GM19239 (cell line): ENCODE results near the gene SBF2.
"Not testable (repeated sequence)": the region's sequence is repeated elsewhere in the genome, so short reads cannot be mapped to it uniquely, and the experiment has no call there.

Experiments
- DNase-seq: peaks from one replicate; pipeline ENCODE4 v3.0.0; 2011; ENCODE audit warnings: low spot score; ENCODE audit not compliant: insufficient read length
- FAIRE-seq: peaks from 2 replicates; lab custom pipeline; 2011; peaks lifted over from hg19 to GRCh38; lab: Jason Lieb, UNC

SBF2 gene

DNA sequence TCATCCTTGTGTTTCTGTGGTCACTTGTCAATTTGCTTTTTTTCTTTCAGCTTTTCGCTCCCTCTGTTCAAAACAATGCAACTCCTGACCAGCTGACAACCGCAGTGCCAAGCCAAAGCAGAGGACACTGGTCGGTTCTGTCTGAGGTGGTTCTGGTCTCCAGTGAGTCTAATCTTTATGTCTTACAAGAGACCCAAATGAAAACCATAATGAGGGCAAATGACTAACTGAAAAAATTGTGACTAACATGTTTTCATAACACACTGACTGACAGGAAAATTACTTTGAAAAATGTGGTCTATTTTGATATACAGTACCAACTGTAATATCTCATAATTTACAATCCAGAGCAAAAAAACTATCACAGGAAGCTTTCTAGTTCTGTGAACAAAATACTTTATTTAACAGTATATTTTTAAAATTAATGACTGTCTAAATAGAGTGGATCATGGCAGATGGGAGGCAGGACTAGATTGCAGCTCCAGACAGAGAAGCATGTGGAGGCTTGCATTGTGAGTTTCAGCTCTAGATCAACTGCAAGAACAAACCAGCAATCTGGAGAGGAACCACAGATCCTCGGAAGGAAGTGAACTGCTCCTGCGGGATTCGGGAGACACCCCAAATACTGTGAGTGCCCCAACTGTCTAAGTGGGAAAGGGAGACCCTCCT, 311.8 kb downstream of the SBF2 start:
- DNase-seq: no peak
- FAIRE-seq: no peak

DNA sequence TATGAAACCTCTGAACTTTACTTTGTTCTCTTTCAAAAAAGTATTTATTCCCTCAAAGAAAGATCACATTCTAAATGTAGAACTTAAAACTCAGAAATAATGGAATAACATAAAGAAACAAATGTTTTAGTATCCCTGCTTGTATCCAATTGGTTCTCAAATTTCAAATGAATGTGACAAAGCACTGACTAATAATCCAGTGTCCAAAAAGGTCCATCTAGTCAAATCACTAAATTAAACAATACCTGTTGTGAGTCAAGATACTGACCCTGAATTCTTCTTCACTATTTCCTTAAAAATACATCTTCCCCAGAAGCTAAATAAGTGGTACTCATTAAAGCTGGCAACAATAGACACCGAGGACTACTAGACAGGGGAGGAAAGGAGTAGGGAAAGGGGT, 313.1 kb downstream of the SBF2 start:
- DNase-seq (no peak), FAIRE-seq (no peak)

GRCh38 chr11:9977554-9977953, 316.5 kb downstream of the SBF2 start:
- FAIRE-seq: no peak
- no peak for DNase-seq

GRCh38 chr11:9974375-9974774, 319.6 kb downstream of the SBF2 start:
- DNase-seq (no peak), FAIRE-seq (no peak)

DNA sequence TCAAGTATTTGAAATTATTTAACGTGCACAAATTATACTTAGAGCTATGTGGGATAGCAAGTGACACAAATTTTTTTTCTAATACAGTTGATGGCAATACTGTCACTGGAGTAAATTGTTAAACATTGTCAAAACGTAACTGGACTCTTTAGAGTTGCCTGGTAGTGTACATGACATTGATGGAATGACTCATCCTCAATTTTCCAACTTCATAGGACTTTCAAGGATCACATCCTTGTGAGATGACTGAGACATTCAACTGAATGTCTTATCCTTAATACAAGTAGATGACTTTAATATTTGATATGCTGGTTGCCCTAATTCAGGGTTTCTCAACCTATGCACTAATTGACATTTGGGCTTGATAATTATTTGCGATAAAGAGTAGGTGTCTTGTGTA, 320.1 kb downstream of the SBF2 start:
- DNase-seq: no peak
- no peak for FAIRE-seq

- peak; percentile 20 for DNase-seq
Measured at GRCh38 chr11:9972989-9973388, 321.0 kb downstream of the SBF2 start.

GRCh38 chr11:9971894-9972293, 322.1 kb downstream of the SBF2 start:
- no peak for FAIRE-seq
- no peak for DNase-seq

More at GRCh38 chr11:9972989-9973388, 321.0 kb downstream of the SBF2 start:
- peak; percentile 49 for FAIRE-seq

DNA sequence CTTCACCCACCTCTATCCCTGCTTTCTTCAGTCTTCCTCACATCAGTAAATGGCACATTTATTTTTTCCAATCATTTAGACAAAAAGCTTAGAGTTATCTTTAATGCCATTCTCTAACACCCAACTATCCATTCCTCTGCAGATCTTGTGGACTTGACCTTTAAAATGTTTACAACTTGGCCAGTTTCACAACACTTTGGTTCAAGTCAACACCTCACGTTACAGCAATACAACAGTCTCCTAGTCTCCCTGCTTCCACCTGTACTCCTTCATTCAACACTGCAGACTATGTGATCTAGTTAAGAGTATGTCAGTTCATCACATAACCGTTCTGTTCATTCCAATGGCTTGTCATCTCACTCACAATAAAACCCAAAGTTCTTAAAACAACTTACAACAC, 325.0 kb downstream of the SBF2 start:
- FAIRE-seq: no peak
- DNase-seq: no peak

GRCh38 chr11:9962722-9963121, 331.3 kb downstream of the SBF2 start:
- peak; percentile 90 for FAIRE-seq

GRCh38 chr11:9957072-9957471, 336.9 kb downstream of the SBF2 start:
- no peak for FAIRE-seq

More at GRCh38 chr11:9962722-9963121, 331.3 kb downstream of the SBF2 start:
- DNase-seq: no peak

GRCh38 chr11:9956483-9956882, 337.5 kb downstream of the SBF2 start:
- FAIRE-seq: no peak
- no peak for DNase-seq

More at GRCh38 chr11:9957072-9957471, 336.9 kb downstream of the SBF2 start:
- no peak for DNase-seq

GRCh38 chr11:9955391-9955790, 338.6 kb downstream of the SBF2 start:
- DNase-seq (no peak), FAIRE-seq (no peak)

- FAIRE-seq (no peak), DNase-seq (no peak)
Measured at GRCh38 chr11:9953994-9954626, 339.9 kb downstream of the SBF2 start.

GRCh38 chr11:9952511-9953196, 341.4 kb downstream of the SBF2 start:
- no peak for FAIRE-seq
- no peak for DNase-seq

- no peak for FAIRE-seq
- DNase-seq: no peak
Measured at GRCh38 chr11:9951807-9952206, 342.2 kb downstream of the SBF2 start.

DNA sequence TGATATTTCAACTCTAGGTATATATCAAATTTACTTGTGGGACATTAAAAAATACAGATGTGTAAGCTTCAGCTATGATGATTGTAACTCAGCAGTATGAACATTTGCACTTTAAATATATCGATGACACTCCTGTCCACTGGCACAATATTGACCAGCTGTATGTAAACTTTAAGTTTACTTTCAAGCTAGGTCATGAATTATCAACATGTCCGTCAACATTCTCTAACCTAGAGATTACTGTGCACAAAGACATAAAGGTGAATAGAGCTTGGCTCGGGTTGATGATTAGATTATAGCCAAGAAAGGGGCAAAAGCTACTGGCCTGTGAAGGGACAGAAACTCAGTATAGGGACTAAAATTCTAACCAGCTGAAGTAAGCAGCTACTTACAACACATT, 343.6 kb downstream of the SBF2 start:
- no peak for DNase-seq
- no peak for FAIRE-seq

DNA sequence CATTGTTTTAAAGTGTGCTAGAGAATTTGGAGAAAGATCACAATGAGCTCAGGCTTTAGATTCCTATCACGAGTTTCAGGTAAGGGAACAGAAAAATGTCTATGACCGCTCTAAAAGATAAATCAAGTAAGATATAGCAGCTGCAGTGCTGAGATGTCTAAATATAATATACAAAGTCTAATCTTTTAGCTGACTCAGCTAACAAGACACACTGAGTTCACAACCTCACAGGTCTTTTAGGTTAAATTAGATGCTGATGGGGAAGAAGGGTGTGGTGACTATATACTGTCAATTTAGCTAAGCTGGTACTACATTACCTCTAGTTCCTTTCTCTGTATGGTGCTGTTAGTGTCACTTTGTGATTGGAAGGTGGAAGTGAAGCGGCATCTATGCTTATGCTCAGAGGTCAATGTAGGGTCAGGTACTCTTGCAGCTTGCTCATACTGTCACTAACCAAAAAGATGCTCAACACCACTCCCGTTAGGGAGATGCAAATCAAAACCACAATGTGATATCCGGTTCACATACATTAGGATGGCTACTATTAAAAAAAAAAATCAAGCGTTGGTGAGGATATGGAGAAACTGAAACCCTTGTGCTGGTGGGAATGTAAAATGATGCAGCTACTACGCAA, 346.7 kb downstream of the SBF2 start:
- no peak for DNase-seq
- FAIRE-seq: no peak

- FAIRE-seq, DNase-seq: not testable (repeated sequence)
Measured at GRCh38 chr11:9945680-9946079, 348.3 kb downstream of the SBF2 start.

- FAIRE-seq (no peak), DNase-seq (no peak)
Measured at GRCh38 chr11:9943386-9944110, 350.5 kb downstream of the SBF2 start.

DNA sequence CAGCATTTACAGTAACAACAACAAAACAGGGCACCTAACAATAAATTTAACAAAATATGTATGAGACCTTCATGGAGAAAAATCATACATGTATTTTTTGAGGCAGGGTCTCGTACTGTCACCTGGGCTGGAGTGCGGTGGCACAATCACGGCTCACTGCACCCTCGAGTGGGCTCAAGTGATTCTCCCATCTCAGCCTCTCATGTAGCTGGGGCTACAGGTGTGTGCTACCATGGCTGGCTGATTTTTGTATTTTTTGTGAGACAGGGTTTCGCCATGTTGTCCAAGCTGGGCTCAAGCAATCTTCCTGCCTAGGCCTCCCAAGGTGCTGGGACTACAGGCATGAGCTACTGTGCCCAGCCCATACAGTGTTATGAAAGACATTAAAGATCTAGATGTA, 352.0 kb downstream of the SBF2 start:
- no peak for FAIRE-seq
- DNase-seq: no peak
